ENCODE measurements around the gene IGSF21. TPM values are rescaled to one million over a fixed set of nuclear protein-coding genes. Genes with fewer than 3 reads are reported as not detected.

IGSF21 gene
- total and polyA plus RNA-seq, 12 donors, result 0.18 to 16.4 (median 7.0) TPM

- no peaks in the 10 kb centered on the region for H3K36me3 ChIP-seq (replicated peaks in 1 of 2)
- intact Hi-C loops (cut with DNase I), result no loop called here
- no peak overlapping the region for H3K27ac ChIP-seq
- H3K4me3 ChIP-seq, result no peak overlapping the region
- H3K9me3 ChIP-seq (replicated peaks in 1 of 3), result no peaks in the 10 kb centered on the region
- DNase-seq, result no peak
- no peaks in the 10 kb centered on the region for H3K27me3 ChIP-seq
- WGBS, 4 donors, result 87 to 91% (median 88%) methylated on average over 12 to 13 of the region's 13 CpGs
- TF ChIP-seq CTCF (IDR thresholded peaks at IDR 0.05) (no peak), POLR2A (IDR thresholded peaks at IDR 0.05) (no peak)
- H3K4me1 ChIP-seq (replicated peaks in 1 of 2), result no peaks in the 10 kb centered on the region
Measured at GRCh38 chr1:18155881-18156385, 48.3 kb downstream of the IGSF21 start.

GRCh38 chr1:18157352-18157751 lies 49.8 kb downstream of the IGSF21 start:
- 76 to 87% (median 83%) methylated on average over 10 of the region's 10 CpGs for WGBS, 4 donors
- intact Hi-C loops (cut with DNase I), result no loop called here
- Histone ChIP-seq H3K9me3 (replicated peaks in 1 of 3) (no peaks in the 10 kb centered on the region), H3K36me3 (replicated peaks in 1 of 2) (no peaks in the 10 kb centered on the region), H3K4me3 (no peak overlapping the region), H3K4me1 (replicated peaks in 1 of 2) (no peaks in the 10 kb centered on the region), H3K27ac (no peak overlapping the region), H3K27me3 (no peaks in the 10 kb centered on the region)
- DNase-seq, result no peak
- TF ChIP-seq POLR2A (IDR thresholded peaks at IDR 0.05) (no peak), CTCF (IDR thresholded peaks at IDR 0.05) (no peak)

- Histone ChIP-seq H3K4me3 (no peak overlapping the region), H3K36me3 (replicated peaks in 1 of 2) (no peaks in the 10 kb centered on the region), H3K27ac (no peak overlapping the region), H3K4me1 (replicated peaks in 1 of 2) (no peaks in the 10 kb centered on the region), H3K27me3 (no peaks in the 10 kb centered on the region), H3K9me3 (replicated peaks in 1 of 3) (no peaks in the 10 kb centered on the region)
- intact Hi-C loops (cut with DNase I), result no loop called here
- no peak for DNase-seq
- whole genome bisulfite sequencing, 4 donors, result 77 to 83% (median 79%) methylated on average over 5 to 7 of the region's 7 CpGs
- TF ChIP-seq POLR2A (IDR thresholded peaks at IDR 0.05) (no peak), CTCF (IDR thresholded peaks at IDR 0.05) (no peak)
Measured at GRCh38 chr1:18157968-18158367, 50.4 kb downstream of the IGSF21 start.

GRCh38 chr1:18158714-18159113 lies 51.1 kb downstream of the IGSF21 start:
- WGBS, 4 donors, result 75 to 83% (median 78%) methylated on average over 5 of the region's 5 CpGs
- H3K4me3 ChIP-seq, result no peak overlapping the region
- no peaks in the 10 kb centered on the region for H3K4me1 ChIP-seq (replicated peaks in 1 of 2)
- no peak overlapping the region for H3K27ac ChIP-seq
- no peaks in the 10 kb centered on the region for H3K9me3 ChIP-seq (replicated peaks in 1 of 3)
- no peaks in the 10 kb centered on the region for H3K36me3 ChIP-seq (replicated peaks in 1 of 2)
- TF ChIP-seq CTCF (IDR thresholded peaks at IDR 0.05), result no peak
- no peak for DNase-seq
- H3K27me3 ChIP-seq, result no peaks in the 10 kb centered on the region
- intact Hi-C loops (cut with DNase I), result no loop called here
